ENCODE data around the gene HDAC9. TPM values are rescaled to one million over a fixed set of nuclear protein-coding genes. Genes with fewer than 3 reads are reported as not detected.
"Not testable (repeated sequence)": the region's sequence is repeated elsewhere in the genome, so short reads cannot be mapped to it uniquely, and the experiment has no call there.

Gene HDAC9
- total RNA-seq, 2 experiments from 2014 or later = 1.5 to 3.0 TPM

- Mint-ChIP-seq H3K27me3 (no peaks in the 10 kb centered on the region), H3K27ac (no peak overlapping the region), H3K4me1 (ENCODE audit: low read depth) (no peaks in the 10 kb centered on the region), H3K9me3 (no peaks in the 10 kb centered on the region), H3K4me3 (no peak overlapping the region), H3K36me3 (ENCODE audit: low read depth) (no peaks in the 10 kb centered on the region)
- CTCF ChIA-PET = no interaction called here
- intact Hi-C loops (cut with micrococcal nuclease) = no loop called here
- POLR2A ChIA-PET = no interaction called here
- no peak for TF ChIP-seq CTCF (IDR thresholded peaks at IDR 0.05)
- ATAC-seq (no peak), DNase-seq (no peak)
These were observed 528.7 kb downstream of the HDAC9 start for GRCh38 chr7:19024261-19024660.

- CTCF ChIA-PET = no interaction called here
- no peak overlapping the region for H3K27ac Mint-ChIP-seq
- no peak for TF ChIP-seq CTCF (IDR thresholded peaks at IDR 0.05)
- ATAC-seq (no peak), DNase-seq (no peak)
- no peaks in the 10 kb centered on the region for H3K36me3 Mint-ChIP-seq (ENCODE audit: low read depth)
- no peaks in the 10 kb centered on the region for H3K4me1 Mint-ChIP-seq (ENCODE audit: low read depth)
- no peaks in the 10 kb centered on the region for H3K27me3 Mint-ChIP-seq
- H3K9me3 Mint-ChIP-seq = no peaks in the 10 kb centered on the region
- intact Hi-C loops (cut with micrococcal nuclease) = no loop called here
- POLR2A ChIA-PET = interaction anchor here (0.7 kb wide), 1 partner anchor 315 kb away, joined by 3 read pairs; no protein-coding TSS in a partner anchor
- no peak overlapping the region for H3K4me3 Mint-ChIP-seq
These were observed 531.3 kb downstream of the HDAC9 start for GRCh38 chr7:19026888-19027287.

GRCh38 chr7:19030281-19030680 is 534.7 kb downstream of the HDAC9 start:
- no peak for DNase-seq
- Mint-ChIP-seq H3K27ac (no peak overlapping the region), H3K9me3 (peaks cover 10% of the 10 kb centered on the region), H3K4me1 (ENCODE audit: low read depth) (no peaks in the 10 kb centered on the region), H3K36me3 (ENCODE audit: low read depth) (no peaks in the 10 kb centered on the region), H3K4me3 (no peak overlapping the region), H3K27me3 (no peaks in the 10 kb centered on the region)
- intact Hi-C loops (cut with micrococcal nuclease) = no loop called here
- ATAC-seq = no peak
- ChIA-PET CTCF (no interaction called here), POLR2A (no interaction called here)
- no peak for TF ChIP-seq CTCF (IDR thresholded peaks at IDR 0.05)

- POLR2A ChIA-PET = not testable (repeated sequence)
These were observed 537.4 kb downstream of the HDAC9 start for GRCh38 chr7:19032942-19033341.

GRCh38 chr7:19051767-19052375 is 556.3 kb downstream of the HDAC9 start:
- no peak overlapping the region for H3K4me3 Mint-ChIP-seq
- CTCF ChIA-PET = interaction anchor here (0.8 to 2.2 kb wide), 3 partner anchors 27 to 699 kb away, joined by 3 to 6 read pairs (median 4); no protein-coding TSS in a partner anchor
- POLR2A ChIA-PET = no interaction called here
- DNase-seq = peak; percentile 54
- ATAC-seq = peak; percentile 42
- H3K9me3 Mint-ChIP-seq = peaks cover 2% of the 10 kb centered on the region
- intact Hi-C loops (cut with micrococcal nuclease) = no loop called here
- no peak overlapping the region for H3K27ac Mint-ChIP-seq
- H3K27me3 Mint-ChIP-seq = no peaks in the 10 kb centered on the region
- peak; percentile 71 for TF ChIP-seq CTCF (IDR thresholded peaks at IDR 0.05)
- H3K36me3 Mint-ChIP-seq (ENCODE audit: low read depth) = no peaks in the 10 kb centered on the region
- H3K4me1 Mint-ChIP-seq (ENCODE audit: low read depth) = no peaks in the 10 kb centered on the region

More at GRCh38 chr7:19032942-19033341, 537.4 kb downstream of the HDAC9 start:
- H3K27me3 Mint-ChIP-seq; DNase-seq; H3K27ac Mint-ChIP-seq; H3K4me3 Mint-ChIP-seq; ATAC-seq; intact Hi-C loops (cut with micrococcal nuclease); H3K4me1 Mint-ChIP-seq (ENCODE audit: low read depth); H3K36me3 Mint-ChIP-seq (ENCODE audit: low read depth); CTCF ChIA-PET: not testable (repeated sequence)
- H3K9me3 Mint-ChIP-seq = peaks cover 16% of the 10 kb centered on the region

Measured in activated CD8-positive, alpha-beta T cell treated with anti-CD3 and anti-CD28 coated beads for 36 hours (primary cell).